GM12801 (cell line): ENCODE data around the gene CTSW.

ENCODE experiments used
- CTCF ChIP-seq: IDR thresholded peaks from one replicate; pipeline ENCODE4 v1.5.1; 2011; ENCODE audit warnings: control low read depth; ENCODE audit not compliant: insufficient read length; ENCODE audit errors: extremely low read depth

Gene CTSW

GRCh38 chr11:65853246-65853979, 26.2 kb upstream of the CTSW start:
- TF ChIP-seq CTCF, result no peak

GRCh38 chr11:65854161-65854592, 25.5 kb upstream of the CTSW start:
- no peak for TF ChIP-seq CTCF

- TF ChIP-seq CTCF, result no peak
Measured at GRCh38 chr11:65854852-65855837, 24.5 kb upstream of the CTSW start.

- TF ChIP-seq CTCF, result no peak
Measured at GRCh38 chr11:65855927-65856363, 23.7 kb upstream of the CTSW start.

GRCh38 chr11:65856689-65857499, 22.7 kb upstream of the CTSW start:
- no peak for TF ChIP-seq CTCF

- no peak for TF ChIP-seq CTCF
Measured at GRCh38 chr11:65857500-65857852, 22.2 kb upstream of the CTSW start.
